HG03159 (cell line): ENCODE data around the gene SLC22A31.
"Not testable (repeated sequence)": the region's sequence is repeated elsewhere in the genome, so short reads cannot be mapped to it uniquely, and the experiment has no call there.

Experiments
- ATAC-seq: cut with Tn5 transposase; IDR thresholded peaks from one replicate; pipeline ENCODE4 v1.9.1; 2021; ENCODE audit warnings: mild to moderate bottlenecking, moderate library complexity; ENCODE audit not compliant: unreplicated experiment

The SLC22A31 gene

DNA sequence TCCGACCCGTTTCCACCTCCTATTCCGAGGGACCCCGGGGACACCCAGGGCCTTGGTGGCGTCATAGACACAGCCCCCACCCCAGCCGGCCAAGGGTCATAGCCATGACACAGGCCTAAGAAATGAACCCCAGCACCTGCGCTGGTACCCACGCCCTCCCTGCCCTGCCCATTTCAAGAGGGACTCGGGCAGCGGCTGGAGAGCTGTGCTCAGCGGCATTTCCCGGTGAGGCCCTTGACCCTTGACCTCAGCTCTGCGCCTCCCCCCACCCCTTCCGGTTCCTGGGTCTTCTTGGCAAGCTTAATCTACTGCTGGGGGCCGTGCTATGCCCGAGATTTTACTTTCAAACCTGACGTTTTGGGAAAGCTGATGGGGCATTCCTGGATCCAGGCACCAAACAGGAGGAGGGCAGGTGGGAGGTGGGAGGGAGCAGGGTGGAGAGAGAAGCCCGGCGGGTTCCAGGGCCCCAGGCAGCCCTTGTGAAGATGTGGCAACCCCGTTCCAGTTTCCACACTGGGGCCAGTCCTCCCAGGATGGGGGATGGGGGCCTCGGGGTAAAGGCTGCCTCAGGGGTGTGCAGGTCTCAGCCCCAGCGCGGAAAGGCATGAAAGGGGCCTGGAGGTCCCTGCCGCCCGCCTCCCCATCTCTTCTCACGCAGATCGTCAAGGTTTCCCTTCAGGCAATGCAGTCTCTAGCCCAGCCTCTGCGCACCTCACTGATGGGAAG lies at the start of gene SLC22A31:
Gene SLC22A31 (minus strand): TSS at position 414 of the 726 bp plus-strand sequence. CDS start 36 bp downstream, at position 378.
- ATAC-seq, result no peak

DNA sequence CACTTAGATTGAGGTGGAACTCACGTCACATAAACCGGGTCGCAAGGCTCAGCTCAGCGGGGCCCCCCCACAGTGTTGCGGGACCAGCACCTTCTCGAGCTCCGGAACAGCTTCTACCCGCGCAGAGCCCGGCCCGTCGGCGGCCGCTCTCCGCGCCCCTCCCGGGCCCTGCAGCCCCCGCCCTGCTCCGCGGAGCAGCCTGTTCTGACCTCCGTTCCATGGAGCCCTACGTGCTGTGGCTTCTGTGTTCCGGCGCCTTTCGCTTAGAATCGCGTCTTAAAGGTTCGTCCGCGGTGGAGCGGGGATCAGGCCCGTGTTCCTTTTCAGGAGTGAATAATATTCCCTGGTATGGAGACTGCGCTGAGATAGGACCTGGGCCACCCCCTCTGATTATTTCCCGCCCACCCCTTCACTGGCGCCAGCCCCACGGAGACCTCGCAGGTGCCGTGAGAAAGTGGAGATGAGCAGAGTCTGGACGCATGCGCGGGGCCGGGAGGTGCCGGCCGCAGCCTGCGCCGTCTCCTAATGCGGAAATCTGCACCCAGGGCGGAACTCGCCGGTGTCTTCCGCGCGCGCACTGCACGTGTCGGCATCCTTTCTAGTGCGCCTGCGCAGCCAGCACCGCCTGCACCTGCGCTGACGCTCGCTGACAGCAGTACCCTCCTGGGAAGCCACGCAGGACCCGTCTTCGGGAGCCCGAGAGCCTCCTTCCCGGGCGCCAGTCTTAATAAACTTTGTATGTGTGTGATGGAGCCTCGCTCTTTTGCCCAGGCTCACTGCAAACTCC lies 48.1 kb upstream of the SLC22A31 start:
- ATAC-seq, result no peak

DNA sequence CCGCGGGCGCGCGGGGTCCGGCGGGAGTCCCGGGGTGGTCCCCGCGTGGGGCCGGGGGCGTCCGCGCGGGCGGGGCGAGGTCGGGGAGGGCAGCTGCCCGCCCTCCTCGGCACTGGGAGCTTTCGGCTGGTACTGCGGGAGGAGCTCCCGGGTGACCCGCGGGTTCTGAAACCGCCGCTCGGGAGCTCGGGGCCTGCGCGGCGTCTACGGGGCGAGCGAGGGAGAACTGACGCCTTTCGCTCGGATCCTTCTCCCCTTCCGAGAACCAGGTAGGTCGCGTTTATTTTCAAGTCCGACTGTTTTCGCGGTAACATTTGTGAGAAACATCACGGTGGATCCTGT lies 47.4 kb upstream of the SLC22A31 start:
- ATAC-seq, result peak; percentile 35

DNA sequence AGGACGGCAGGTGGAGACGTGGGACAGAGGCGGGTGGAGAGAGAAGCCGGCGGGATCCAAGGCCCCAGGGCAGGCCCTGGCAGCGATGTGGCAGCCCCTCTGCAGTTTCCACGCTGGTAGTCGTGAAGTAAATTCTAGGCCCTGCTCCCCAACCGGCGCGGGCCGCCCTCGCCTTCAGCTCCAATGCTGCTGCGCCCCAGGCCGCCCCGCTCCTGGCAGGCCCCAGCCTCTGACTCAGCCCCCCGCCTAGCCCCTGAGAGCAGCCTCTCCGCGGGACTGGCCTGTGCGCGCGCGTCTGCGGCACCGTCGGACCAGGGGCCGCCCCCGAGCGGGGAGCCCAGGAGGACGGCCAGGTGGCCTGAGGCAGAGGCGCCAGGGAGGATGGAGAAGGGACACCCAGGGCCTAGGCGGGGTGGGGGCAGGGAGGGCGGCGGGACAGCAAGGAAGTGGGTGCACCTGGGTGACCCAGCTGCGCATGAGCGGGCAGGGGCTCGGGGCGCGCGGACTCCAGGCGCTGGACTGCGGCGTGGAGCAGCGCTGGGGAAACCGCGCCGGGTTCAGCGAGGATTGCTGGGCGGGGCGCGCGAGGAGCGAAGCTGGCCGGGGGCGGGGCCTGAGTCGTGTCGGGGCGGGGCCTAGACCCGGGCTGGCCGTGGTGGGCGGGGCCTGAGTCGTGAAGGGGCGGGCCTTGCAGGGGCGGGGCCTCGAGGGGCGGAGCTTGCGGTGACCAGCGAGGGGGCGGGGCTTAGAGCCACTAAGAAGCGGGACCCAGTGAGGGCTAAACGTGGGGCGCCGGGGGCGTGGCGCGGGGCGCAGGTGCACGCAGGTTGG lies 46.8 kb upstream of the SLC22A31 start:
- peak; percentile 69 for ATAC-seq

DNA sequence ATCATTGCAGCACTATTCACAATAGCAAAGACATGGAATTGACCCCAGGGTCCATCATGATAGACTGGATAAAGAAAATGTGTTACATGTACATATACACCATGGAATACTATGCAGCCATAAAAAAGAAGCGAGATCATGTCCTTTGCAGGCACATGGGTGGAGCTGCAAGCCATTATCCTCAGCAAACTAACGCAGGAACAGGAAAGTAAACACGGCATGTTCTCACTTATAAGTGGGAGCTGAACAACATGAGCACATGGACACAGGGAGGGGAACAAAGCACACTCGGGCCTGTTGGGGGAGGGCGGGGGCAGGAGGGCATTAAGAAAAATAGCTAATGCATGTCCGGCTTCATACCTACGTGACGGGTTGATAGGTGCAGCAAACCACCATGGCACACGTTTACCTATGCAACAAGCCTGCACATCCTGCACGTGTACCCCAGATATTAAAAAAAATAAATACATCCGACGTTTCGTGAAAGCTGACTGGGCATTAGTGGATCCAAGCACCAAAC lies 46.1 kb upstream of the SLC22A31 start:
- ATAC-seq, result no peak

DNA sequence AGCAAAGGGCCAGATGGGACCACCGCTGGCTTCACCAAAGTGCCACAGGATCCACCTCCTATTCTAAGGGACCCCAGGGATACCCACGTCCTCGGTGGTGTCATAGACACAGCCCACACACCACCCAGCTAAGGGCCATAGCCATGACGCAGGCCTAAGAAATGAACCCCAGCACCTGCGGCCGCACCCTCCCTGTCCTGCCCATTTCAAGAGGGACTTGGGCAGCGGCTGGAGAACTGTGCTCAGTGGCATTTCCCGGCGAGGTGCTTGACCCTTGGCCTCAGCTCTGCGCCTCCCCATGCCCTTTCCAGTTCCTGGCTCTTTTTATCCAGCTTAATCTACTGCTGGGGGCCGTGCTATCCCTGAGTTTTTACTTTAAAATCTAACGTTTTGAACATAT lies 44.4 kb upstream of the SLC22A31 start:
- ATAC-seq, result no peak

DNA sequence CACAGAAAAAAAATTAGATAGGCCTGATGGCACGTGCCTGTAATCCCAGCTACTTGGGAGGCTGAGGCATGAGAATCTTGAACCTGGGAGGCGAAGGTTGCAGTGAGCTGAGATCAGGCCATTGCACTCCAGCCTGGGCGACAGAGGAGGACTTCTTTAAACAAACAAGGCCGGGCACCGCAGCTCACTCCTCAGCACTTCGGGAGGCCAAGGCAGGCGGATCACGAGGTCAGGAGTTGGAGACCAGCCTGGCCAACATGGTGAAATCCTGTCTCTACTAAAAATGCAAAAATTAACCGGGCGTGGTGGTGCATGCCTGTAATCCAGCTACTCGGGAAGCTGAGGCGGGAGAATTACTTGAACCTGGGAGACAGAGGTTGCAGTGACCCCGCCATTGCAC lies 43.9 kb upstream of the SLC22A31 start:
- ATAC-seq, result not testable (repeated sequence)

DNA sequence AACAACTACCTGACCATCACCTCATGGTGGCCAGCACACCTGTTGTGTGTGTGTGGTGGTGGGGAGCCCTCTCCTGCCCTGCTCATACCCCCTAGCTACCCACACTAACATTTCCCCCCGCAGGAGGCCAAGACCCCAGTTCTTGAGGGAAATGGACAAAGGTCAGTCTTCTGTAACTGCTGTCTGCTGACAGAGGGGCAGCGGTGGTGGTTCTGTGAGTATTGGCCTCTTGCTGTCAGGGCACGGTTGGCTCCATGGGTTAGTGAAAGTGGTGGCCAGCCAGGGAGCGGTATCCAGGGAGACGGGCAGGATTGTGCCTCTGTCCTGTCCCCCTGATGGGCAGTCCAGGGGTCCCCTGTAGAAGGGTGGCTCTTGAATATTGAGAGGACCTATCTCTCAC lies 43.3 kb upstream of the SLC22A31 start:
- ATAC-seq, result no peak

DNA sequence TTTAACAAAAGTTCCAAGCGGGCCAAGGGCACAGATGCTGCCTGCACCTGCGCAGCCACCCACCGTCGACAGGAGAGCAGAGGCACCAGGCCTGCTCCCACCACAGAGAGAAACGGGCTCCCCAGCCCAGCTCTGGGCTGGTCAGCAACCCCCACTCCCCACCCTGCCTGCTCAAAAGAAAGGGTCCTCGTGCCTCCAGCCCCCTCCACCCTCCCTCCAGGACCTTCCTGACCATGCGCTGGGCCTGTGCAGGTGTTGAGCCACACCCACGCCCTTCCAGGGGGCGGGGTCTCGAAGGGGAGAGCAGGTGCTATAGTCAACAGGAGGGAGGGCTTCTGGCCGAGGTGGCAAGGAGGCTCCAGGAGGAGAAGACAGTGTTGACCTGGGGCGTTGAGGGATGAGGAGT lies 42.5 kb upstream of the SLC22A31 start:
- no peak for ATAC-seq

DNA sequence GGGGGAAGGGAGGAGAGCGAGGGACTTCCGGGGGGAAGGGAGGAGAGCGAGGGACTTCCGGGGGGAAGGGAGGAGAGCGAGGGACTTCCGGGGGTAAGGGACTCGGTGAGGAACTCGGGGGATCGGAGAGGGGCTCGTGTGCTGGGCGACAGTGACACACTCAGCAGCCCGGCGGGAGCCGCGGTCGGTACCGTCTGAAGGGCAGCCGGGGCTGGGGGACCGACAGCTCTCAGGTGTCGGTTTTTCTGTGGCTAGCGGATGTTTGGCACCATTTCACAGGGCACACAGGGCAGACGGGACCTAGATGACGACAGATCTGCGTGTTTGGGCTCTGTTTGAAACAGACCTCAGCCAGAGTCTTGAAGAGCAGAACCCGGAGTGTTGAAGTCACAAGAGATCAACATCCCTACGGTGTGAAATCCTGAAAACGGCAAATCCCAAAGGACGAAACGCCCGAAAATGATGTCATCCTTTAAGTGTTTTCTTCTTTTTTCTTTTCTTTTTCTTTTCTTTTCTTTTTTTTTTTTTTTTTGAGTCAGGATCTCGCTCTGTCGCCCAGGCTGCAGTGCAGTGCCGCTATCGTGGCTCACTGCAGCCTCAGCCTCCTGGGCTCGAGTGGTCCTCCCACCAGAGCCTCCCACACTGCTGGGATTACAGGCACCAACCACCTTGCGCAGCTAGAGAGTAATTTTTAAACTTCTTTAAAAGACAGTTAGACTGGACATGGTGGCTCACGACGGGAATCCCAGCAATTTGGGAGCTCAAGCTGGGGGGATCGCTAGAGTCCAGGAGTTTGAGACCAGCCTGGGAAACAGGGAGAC lies 41.1 kb upstream of the SLC22A31 start:
- peak; percentile 58 for ATAC-seq

DNA sequence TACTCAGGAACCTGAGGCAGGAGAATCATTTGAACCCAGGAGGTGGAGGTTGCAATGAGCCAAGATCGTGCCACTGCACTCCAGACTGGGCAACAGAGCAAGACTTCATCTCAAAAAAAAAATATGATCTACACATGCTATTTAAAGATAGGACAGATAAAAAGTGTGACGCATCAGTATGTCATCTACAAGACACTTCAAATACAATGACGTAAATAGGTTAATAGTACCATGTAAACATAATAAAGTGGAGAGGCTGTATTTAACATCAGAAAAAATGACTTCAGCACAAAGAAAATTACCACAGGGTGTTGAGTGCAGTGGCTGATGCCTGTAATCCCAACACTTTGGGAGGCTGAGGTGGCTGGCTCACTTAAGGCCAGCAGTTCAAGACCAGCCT lies 37.4 kb upstream of the SLC22A31 start:
- no peak for ATAC-seq

DNA sequence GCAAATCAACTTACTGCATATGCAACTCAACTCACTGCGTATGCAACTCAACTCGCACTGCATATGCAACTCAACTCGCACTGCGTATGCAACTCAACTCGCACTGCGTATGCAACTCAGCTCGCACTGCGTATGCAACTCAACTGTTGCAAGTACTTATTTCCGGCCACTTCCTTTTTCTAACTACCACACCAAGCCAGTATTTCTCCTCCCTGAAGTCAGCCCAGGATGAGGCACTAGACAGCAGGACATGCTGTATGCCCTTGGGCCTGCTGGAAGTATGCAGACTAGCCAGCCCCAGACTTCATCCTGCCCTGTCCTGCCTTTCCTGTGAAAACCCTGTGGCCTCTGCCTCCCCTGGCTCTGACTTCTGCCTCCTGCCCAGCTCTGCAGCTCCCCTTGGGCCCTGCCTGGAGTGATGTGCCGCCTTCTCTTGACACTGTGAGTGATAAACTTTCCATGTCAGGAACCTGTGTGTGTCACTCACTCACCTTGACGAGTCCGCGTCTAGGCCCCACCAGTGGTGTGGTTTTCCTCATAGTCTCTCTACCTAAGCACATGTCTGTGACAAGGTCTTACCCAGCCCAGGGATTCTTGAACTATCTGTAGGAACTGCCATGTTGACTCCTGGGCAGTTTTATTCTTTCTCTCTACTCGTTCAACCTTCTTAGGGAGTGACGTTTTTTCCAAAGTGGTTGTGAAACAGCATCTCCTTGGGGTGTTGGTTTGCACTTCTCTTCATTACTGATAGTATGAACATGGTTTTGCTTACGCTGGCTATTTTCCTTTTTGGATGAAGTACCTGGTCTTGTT lies 33.5 kb upstream of the SLC22A31 start:
- no peak for ATAC-seq

DNA sequence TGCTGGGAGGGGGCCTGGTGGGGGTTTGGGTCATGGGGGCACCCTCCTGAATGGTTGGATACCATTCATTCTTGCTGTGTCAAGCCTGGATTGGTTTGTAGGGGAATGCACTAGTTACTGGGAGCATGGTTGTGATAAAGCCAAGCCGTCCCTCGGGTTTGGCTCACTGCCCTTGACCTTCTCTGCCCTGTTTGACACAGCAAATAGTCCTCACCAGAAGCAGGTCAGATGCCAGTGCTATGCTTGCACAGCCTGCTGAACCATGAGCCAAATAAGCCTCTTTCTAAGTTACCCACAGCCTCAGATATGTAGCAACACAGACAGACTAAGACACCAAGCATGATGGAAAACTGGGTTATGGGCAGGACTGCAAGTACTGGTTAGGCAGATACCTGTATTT lies 31.8 kb upstream of the SLC22A31 start:
- ATAC-seq, result no peak

DNA sequence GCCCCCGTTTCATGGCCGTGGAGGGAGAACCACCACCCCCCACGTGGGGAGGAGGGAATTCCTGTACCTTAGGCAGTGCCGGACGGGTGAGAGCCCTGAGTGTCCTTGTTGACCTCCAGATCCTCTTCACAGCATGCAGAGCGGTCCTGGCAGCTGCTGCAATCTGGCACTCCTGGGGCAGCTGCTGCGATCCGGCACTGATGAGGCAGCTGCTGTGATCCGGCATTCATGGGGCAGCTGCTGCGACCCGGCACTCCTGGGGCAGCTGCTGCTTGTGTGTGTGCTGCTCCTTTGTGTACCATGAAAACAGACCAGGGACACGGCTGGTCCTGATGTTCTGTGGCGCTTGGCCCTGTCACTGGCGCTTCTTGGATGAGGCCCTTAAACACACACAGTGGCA lies 29.9 kb upstream of the SLC22A31 start:
- ATAC-seq, result no peak

DNA sequence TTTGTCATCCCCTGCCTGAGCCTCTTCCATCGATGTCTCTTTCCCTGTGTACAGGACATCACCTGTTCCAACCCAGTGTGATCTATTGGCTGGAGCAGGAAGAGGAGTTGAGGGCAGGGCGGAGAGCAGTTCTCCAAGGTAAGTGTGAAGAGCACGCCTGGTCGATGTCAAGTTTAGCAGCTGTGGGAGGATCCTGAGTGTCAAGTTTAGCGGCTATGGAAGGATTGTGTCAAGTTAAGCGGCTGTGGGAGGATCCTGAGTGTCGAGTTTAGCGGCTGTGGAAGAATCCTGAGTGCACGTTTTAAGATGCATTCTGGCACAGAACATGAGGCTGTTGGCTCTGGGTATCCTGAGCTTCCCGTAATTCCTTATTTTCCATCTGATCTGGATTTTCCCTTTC lies 24.3 kb upstream of the SLC22A31 start:
- no peak for ATAC-seq

DNA sequence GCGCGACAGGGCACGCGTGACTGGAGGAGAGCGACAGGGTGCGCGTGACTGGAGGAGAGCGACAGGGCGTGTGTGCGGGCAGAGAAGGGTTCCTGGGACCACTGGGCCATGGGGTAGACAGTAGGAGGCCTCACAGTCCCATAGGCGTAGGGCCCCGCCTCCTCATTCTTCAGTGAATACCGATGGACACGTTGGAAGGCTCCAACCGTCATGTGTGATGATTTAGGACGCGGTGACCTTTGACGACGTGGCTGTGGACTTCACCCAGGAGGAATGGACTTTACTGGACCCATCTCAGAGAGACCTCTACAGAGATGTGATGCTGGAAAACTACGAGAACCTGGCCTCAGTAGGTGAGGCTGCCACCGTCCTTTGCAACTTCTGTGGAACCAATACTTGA lies 22.6 kb upstream of the SLC22A31 start:
- ATAC-seq, result no peak

DNA sequence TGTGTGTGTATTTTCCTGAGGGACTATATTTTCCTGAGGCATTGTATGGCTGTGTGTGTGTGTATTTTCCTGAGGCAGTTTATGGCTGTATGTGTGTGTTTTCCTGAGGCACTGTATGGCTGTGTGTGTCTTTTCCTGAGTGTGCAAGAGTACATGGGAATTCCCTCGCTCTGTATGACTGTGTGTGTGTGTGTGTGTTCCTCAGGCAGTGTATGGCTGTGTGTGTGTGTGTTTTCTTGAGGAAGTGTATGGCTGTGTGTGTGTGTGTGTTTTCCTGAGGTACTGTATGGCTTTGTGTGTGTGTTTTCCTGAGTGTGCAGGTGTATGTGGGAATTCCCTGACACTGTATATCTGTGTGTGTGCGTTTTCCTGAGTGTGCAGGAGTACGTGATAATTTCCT lies 21.3 kb upstream of the SLC22A31 start:
- ATAC-seq, result no peak

DNA sequence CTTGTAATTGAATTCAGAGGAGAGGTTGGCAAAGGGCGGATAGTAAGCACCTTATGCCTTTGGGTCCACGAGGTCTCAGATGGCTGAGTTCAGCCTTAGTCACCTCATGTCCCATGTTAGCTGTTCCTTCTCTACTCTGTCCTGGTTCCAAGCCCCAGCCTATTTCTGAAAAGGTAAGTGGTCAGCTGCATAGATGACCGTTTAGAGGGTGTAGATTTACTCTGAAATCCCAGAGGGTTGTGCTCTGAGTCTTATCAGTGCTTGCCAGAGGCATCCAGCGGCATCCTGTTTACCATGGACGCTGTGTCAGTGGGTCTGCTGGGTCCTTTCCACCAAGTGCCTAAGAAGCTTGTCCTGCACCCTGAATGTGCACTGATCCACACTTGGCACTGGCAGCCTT lies 19.0 kb upstream of the SLC22A31 start:
- ATAC-seq, result no peak

DNA sequence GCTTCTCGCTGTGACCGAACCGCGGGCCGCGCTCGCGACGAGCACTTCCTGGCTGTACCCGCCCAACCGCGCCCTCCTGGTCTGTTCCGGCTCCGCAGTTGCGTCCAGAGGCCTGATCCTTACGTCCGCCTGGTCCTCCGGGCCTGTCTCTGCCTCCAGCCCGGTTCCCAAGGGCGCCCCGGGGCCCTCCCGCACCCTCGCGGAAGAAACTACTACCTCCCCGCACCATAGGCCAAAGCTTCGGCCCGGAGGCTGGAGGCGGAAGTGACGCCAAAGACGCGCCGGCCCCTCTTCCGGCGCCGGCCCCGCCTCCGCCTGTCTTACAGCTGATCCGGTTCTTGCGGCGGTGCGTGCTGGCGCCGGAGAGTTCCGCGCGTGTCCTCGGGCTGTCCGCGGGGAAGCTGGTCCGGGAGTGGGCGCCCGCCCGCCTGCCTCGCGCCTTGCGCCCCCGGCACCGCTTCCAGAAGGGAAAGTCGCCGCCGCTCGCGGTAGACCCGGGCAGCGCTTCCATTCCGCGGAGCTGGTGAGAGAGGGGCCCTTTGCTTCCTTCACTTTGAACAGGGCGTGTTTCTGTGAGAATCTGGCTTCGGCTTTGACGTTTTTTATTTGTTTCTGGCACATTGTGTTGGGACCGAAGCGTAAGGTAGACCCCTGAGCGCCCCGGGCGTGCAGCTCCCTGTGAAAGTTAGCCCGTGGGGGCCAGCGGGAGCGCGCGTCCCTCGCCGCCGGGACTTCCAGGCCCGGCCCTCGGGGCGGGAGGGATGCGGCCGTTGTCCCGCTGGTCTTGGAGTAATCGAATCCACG lies 17.3 kb upstream of the SLC22A31 start, which contains the start of gene ZNF778:
Gene ZNF778 (plus strand): TSS at position 316 of the 804 bp plus-strand sequence. CDS start 3,425 bp downstream, outside the sequence.
- ATAC-seq, result peak; percentile 80
